GM19328 (cell line): ENCODE measurements around the gene PCIF1.
"Not testable (repeated sequence)": the region's sequence is repeated elsewhere in the genome, so short reads cannot be mapped to it uniquely, and the experiment has no call there.

ENCODE experiments used
- ATAC-seq: cut with Tn5 transposase; IDR thresholded peaks from one replicate; pipeline ENCODE4 v1.9.1; 2021; ENCODE audit warnings: mild to moderate bottlenecking, moderate library complexity; ENCODE audit not compliant: unreplicated experiment

The PCIF1 gene

DNA sequence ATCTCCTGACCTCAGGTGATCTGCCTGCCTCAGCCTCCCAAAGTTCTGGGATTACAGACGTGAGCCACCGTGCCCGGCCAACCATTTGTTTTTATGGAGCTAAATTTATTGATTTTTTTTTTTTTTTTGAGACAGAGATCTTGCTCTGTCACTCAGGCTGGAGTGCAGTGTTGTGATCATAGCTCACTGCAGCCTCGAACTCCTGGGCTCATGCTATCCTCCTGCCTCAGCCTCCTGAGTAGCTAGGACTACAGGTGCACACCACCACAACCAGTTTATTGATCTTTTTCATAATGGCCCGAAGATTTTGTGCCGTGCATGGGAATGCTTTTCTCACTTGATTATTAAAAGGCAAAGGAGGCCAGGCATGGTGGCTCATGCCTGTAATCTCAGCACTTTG, 54.3 kb downstream of the PCIF1 start:
- not testable (repeated sequence) for ATAC-seq

DNA sequence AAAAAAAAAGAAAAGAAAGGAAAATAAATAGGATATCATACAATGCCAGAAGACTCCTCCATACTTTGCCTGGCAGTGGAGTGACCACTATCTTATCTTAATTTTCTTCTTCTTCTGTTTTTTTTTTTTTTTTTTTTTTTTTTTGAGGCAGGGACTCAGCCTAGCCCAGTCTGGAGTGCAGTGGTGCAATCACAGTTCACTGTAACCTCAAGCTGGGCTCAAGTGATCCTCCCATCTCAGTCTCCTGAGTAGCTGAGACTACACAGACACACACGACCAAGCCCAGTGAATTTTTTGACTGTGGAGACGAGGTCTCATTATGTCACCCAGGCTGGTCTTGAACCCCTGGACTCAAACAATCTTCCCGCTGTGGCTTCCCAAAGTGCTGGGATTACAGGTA, 57.1 kb downstream of the PCIF1 start:
- ATAC-seq = no peak

DNA sequence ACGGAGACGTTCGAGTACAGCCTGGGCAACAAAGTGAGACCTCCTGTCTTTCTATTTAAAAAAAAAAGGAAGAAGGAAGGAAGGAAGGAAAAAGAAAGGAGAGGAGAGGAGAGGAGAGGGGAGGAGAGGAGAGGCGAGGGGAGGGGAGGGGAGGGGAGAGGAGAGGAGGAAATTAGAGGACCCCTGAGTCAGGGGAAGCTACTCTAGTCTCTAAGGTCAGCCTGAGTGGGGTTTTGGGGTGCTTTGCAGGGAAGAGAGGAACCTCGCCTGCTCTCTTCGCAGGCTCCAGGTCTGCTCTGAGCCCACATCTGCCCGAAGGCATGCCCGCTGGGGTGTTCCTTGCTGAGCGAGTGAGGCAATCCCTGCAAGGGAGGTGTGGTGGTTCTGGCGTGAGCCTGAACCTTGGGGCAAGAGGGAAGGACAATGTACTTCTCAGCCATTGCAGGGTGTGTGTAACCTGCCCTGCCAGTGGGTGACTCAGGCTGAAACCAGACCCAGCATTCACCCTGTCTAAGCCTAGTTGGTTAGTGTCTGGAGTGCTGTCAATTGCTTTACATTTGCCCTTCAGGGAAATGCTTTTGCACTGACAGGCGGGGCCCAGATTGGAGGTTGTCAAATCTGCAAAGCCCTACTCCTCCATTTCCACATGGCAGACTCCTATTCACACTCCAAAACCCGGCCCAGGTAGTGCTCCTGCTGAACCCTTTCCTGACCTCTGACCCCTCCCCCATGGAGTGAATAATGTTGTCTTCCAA, 58.9 kb downstream of the PCIF1 start:
- no peak for ATAC-seq

DNA sequence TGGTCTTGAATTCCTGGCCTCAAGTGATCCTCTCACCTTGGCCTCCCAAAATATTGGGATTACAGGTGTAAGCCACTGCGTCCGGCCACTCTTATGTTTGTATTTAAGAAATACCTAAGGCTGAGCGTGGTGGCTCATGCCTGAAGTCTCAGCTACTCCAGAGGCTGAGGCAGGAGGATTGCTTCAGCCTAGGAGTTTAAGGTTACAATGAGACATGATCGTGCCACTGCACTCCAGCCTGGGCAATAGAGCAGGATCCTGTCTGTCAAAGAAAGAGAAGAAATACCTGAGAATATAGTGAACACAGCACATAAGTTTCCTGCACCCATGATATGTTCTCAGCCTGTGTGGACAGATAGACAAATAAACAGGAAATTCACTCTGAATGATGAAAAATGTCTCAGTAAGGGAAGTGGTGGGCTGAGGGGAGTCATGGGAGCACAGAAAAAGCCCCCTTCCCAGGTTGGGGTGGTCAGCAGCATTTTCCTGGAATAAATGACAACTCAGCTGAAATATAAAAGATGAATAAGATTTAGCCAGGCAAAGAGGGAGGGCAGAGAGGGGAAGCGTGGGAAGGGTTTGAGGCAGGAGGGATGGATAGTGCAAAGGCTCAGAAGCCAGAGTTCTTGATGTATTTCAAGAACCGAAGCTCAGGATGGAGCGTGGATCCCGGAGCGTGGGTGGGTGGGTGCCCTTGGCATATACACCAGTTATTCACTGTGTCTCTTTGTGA, 60.4 kb downstream of the PCIF1 start:
- no peak for ATAC-seq

DNA sequence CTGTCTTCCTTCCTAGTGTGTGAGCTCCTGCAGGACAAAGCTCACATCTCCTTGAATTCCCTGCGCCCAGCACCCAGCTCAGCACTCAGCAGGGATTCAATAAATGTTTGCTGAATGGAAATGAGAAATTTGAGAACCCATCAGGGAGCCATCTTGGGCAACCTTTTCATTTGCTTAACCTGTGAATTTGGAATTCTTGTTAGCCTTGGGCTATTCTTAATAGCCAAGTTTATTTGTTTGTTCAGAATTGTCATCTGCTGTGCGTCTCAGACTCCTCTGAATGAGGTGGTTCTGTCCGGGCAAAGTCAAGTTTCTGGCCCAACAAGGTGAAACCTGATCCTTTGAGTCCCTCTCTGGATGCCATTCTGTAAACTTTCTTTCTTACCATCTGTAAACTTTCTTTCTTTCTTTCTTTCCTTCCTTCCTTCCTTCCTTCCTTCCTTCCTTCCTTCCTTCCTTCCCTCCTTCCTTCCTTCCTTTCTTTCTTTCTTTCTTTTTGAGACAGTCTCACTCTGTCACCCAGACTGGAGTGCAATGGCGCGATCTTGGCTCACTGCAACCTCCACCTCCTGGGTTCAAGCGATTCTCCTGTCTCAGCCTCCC, 61.1 kb downstream of the PCIF1 start:
- ATAC-seq = not testable (repeated sequence)

DNA sequence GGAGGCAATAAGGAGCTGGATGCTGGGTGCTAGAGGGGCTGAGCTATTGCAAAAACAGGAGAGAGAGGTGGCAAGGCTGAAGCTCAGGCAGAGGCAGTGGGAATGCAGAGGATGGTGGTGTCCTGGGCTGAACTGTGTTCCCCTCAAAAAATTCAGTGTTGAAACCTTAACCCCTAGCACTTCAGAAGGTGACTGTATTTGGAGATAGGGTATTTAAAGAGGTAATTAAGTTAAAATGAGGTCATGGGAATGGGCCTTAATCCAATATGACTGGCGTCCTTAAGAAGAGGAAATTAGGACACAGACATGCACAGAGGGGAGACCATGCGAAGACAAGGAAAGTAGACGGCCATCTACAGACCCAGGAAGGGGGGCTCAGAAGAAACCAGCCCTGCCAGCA, 62.7 kb downstream of the PCIF1 start:
- no peak for ATAC-seq
